Skeletal muscle satellite cell (primary cell): ENCODE results near the gene CD302.

ENCODE experiments used
- H3K27me3 ChIP-seq: 2 replicates; pipeline ENCODE4 v1.7.0; 2013; ENCODE audit warnings: low read length; ENCODE audit not compliant: control insufficient read depth, insufficient read depth
- H3K36me3 ChIP-seq: 2 replicates; pipeline ENCODE4 v1.7.0; 2013; ENCODE audit warnings: mild to moderate bottlenecking, control low read depth, low read length; ENCODE audit not compliant: insufficient read depth
- H3K4me1 ChIP-seq: 2 replicates; pipeline ENCODE4 v1.7.0; 2013; ENCODE audit warnings: low read length; ENCODE audit not compliant: control insufficient read depth, insufficient read depth
- H3K4me2 ChIP-seq: 2 replicates; pipeline ENCODE4 v1.7.0; 2013; ENCODE audit warnings: mild to moderate bottlenecking, low read length
- H3K4me3 ChIP-seq: 2 replicates; pipeline ENCODE4 v1.7.0; 2013; ENCODE audit warnings: low read length
- H3K9ac ChIP-seq: 2 replicates; pipeline ENCODE4 v1.7.0; 2013; ENCODE audit warnings: mild to moderate bottlenecking, low read depth, low read length, moderate library complexity
- H3K9me3 ChIP-seq: replicated peaks from 2 replicates; pipeline ENCODE4 v1.7.0; 2013; ENCODE audit warnings: mild to moderate bottlenecking, control low read depth, low read length

The CD302 gene

DNA sequence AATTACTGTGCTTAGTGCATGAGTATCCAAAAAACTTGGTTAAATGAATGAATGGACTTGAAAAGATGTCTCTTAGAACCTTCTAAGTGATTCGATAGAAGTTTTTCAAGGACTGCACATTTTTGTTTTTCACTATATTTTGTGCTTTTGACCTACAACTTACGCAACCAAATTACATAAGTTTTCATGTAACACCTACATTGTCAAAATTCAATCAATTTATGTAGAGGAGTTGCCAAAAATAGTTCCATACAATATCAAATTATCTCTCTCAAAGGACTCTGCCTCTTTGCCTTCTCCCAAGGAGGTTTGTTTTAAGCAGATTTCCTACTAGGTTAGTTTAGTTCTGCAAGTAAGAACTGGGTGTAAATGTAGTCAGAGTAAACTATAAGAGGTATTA lies 75.4 kb downstream of the CD302 start:
- no peak overlapping the region for H3K4me2 ChIP-seq

DNA sequence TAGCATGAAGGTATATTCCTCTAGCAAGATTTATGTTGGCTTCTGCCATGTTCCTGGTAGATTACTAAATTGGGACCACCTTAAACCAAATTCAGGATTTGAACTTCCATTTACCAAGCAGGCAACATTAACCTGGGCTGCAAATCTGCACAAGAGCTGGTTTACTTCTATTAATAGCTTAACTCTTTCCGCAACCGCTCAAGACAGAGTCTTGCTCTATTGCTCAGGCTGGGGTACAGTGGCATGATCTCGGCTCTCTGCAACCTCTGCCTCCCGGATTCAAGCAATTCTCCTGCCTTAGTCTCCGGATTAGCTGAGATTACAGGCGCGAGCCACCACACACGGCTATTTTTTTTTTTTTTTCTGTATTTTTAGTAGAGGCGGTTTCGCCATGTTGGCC lies 77.3 kb downstream of the CD302 start:
- H3K27me3 ChIP-seq, result no peaks in the 10 kb centered on the region
- peaks cover 7% of the 10 kb centered on the region for H3K4me1 ChIP-seq
- peaks cover 80% of the 10 kb centered on the region for H3K36me3 ChIP-seq
- H3K4me2 ChIP-seq, result no peak overlapping the region
- no peak overlapping the region for H3K4me3 ChIP-seq
- H3K9ac ChIP-seq, result no peak overlapping the region
- H3K9me3 ChIP-seq, result no peaks in the 10 kb centered on the region

More for the DNA sequence above, 75.4 kb downstream of the CD302 start:
- no peak overlapping the region for H3K4me3 ChIP-seq
- H3K27me3 ChIP-seq, result no peaks in the 10 kb centered on the region
- H3K36me3 ChIP-seq, result peaks cover 62% of the 10 kb centered on the region
- H3K9me3 ChIP-seq, result no peaks in the 10 kb centered on the region
- no peak overlapping the region for H3K9ac ChIP-seq
- H3K4me1 ChIP-seq, result peaks cover 4% of the 10 kb centered on the region
